Measurements from ENCODE around the gene SEPTIN1.

The SEPTIN1 gene

DNA sequence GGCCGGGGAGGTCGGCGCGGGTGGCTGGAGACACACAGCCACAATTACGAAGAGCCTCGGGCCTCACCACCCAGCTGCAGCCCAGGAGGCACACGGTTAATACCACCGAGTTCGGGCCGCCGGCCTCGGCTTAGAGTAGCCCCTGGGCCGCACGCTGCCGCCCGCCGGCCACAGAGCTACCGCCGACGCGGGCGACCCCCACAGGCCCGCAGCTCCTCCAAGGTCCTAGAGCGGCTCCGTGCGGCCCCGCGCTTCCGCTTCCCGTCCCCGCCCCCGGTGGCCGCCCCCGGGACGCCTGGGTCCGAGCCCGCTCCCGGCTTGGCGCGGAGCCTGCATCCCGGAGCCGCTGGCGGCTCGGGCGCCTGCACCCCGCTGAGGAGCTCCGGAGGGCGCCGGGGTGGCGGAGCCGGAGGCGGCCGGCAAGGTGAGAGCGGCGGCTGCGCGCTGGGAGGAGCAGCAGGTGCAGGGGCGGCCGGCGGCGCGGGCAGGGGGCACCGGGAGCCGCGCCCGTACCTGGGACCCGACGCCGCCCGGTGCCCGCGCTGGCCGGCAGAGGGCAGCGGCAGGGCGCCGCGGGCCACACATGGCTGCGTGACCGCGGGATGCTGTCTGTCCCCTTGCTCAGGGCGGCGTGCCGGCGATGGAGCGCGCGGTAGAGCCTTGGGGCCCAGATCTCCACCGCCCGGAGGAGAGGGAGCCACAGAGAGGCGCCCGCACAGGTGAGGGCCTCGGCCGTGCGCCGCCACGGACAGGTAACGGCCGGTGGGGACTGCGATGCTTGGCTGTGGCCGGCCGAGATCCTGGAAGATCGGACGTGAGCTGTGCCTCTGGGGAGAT is 13.0 kb upstream of the SEPTIN1 start, which contains the start of gene ZNF48:
TSS of gene ZNF48 (plus strand) at position 266 of the 837 bp plus-strand sequence. CDS start at position 641, 375 bp downstream.
- Histone ChIP-seq H3K4me1 (ENCODE audit: low read depth, poor library complexity, severe bottlenecking) (peaks cover 14% of the 10 kb centered on the region), H3K4me3 (IDR thresholded peaks at IDR 0.05; ENCODE audit: insufficient read depth, low read depth, low read length) (no peak within 1 kb of the TSS), H3K9ac (peak within 1 kb of the TSS; percentile 60), H3K4me2 (peak within 1 kb of the TSS; percentile 93), H3K79me2 (ENCODE audit: insufficient read depth, low read depth) (peaks cover 13% of the 10 kb centered on the region; the same call in 1 of the 2 replicates), H3K27me3 (ENCODE audit: insufficient read depth, low read depth) (no peaks in the 10 kb centered on the region), H3K27ac (peak within 1 kb of the TSS; percentile 36; the same call in 1 of the 2 replicates), H2AFZ (ENCODE audit: low read depth) (peak within 1 kb of the TSS; percentile 87), H4K20me1 (ENCODE audit: insufficient read depth) (no peaks in the 10 kb centered on the region), H3K36me3 (ENCODE audit: insufficient read depth) (0 out of 2 replicates have a peak, but pooled peaks cover 3% of the 10 kb centered on the region)
- TF ChIP-seq, protein P1, sequence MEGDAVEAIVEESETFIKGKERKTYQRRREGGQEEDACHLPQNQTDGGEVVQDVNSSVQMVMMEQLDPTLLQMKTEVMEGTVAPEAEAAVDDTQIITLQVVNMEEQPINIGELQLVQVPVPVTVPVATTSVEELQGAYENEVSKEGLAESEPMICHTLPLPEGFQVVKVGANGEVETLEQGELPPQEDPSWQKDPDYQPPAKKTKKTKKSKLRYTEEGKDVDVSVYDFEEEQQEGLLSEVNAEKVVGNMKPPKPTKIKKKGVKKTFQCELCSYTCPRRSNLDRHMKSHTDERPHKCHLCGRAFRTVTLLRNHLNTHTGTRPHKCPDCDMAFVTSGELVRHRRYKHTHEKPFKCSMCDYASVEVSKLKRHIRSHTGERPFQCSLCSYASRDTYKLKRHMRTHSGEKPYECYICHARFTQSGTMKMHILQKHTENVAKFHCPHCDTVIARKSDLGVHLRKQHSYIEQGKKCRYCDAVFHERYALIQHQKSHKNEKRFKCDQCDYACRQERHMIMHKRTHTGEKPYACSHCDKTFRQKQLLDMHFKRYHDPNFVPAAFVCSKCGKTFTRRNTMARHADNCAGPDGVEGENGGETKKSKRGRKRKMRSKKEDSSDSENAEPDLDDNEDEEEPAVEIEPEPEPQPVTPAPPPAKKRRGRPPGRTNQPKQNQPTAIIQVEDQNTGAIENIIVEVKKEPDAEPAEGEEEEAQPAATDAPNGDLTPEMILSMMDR (conservative IDR thresholded peaks at IDR 0.05; ENCODE audit: low read depth, low read length), result no peak

DNA sequence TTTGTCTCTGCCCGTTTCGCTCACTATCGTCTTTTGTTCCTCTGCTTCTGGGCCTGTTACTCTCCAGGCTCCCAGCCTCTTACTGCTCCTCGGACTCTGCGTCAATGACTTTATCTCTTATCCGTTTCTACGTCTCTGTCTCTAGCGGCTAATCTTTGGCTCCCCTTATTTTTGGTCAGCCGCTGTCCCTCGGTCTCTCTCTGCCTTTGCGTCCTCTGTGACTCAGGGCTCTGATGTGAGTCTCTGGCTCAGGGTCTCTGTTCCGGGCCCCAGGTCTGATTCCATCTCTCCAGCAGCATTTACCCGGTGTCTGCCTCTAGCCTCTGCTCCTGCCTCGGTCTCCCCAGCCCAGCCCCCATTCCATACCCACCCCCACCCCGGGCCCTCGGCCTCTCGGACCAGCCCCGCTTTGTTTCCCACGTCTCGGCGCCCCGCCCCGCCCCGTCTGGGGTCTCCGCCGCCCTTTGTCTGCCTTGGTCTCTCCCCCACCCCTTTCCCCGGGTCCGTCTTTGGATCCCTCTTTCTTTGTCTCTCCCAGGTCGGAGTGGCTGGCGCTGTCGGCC is 12.3 kb upstream of the SEPTIN1 start:
- Histone ChIP-seq H3K4me2 (peak overlapping the region; percentile 72), H3K27ac (no peak overlapping the region), H3K4me3 (IDR thresholded peaks at IDR 0.05; ENCODE audit: insufficient read depth, low read depth, low read length) (no peak overlapping the region), H3K79me2 (ENCODE audit: insufficient read depth, low read depth) (peaks cover 13% of the 10 kb centered on the region; the same call in 1 of the 2 replicates), H4K20me1 (ENCODE audit: insufficient read depth) (no peaks in the 10 kb centered on the region), H3K27me3 (ENCODE audit: insufficient read depth, low read depth) (no peaks in the 10 kb centered on the region), H3K36me3 (ENCODE audit: insufficient read depth) (0 out of 2 replicates have a peak, but pooled peaks cover 3% of the 10 kb centered on the region), H2AFZ (ENCODE audit: low read depth) (peak overlapping the region; percentile 87), H3K4me1 (ENCODE audit: low read depth, poor library complexity, severe bottlenecking) (peaks cover 14% of the 10 kb centered on the region), H3K9ac (peak overlapping the region; percentile 60; the same call in 1 of the 2 replicates)
- TF ChIP-seq, protein P1 (conservative IDR thresholded peaks at IDR 0.05; ENCODE audit: low read depth, low read length), result no peak

DNA sequence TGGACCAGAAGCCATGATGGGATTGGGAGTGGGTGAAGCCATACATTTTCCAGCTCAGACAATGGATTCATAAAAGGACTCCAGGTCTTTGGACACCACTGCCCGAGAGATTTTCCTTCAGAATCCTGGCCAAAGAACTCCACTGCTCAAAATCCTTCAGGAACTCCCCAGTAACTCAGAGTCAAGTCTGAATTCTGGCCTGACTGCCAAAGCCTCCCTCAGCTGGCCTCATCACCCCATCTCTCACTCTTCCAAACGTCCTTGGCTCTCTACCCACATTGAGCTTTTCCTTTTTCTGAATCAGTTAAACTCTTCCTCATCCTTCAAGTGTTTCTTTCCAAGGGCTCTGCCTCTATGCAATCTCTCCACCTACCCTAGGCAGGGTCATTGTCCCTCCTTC is 1.2 kb upstream of the SEPTIN1 start:
- TF ChIP-seq, protein P1 (conservative IDR thresholded peaks at IDR 0.05; ENCODE audit: low read depth, low read length), result no peak
- H3K4me2 ChIP-seq, result no peak overlapping the region
- no peaks in the 10 kb centered on the region for H3K4me1 ChIP-seq (ENCODE audit: low read depth, poor library complexity, severe bottlenecking)
- no peaks in the 10 kb centered on the region for H3K27me3 ChIP-seq (ENCODE audit: insufficient read depth, low read depth)
- H2AFZ ChIP-seq (ENCODE audit: low read depth), result no peak overlapping the region
- no peak overlapping the region for H3K4me3 ChIP-seq (IDR thresholded peaks at IDR 0.05; ENCODE audit: insufficient read depth, low read depth, low read length)
- H3K79me2 ChIP-seq (ENCODE audit: insufficient read depth, low read depth), result 0 out of 2 replicates have a peak, but pooled peaks cover 4% of the 10 kb centered on the region
- no peaks in the 10 kb centered on the region for H3K36me3 ChIP-seq (ENCODE audit: insufficient read depth)
- no peak overlapping the region for H3K27ac ChIP-seq
- no peak overlapping the region for H3K9ac ChIP-seq
- H4K20me1 ChIP-seq (ENCODE audit: insufficient read depth), result no peaks in the 10 kb centered on the region

DNA sequence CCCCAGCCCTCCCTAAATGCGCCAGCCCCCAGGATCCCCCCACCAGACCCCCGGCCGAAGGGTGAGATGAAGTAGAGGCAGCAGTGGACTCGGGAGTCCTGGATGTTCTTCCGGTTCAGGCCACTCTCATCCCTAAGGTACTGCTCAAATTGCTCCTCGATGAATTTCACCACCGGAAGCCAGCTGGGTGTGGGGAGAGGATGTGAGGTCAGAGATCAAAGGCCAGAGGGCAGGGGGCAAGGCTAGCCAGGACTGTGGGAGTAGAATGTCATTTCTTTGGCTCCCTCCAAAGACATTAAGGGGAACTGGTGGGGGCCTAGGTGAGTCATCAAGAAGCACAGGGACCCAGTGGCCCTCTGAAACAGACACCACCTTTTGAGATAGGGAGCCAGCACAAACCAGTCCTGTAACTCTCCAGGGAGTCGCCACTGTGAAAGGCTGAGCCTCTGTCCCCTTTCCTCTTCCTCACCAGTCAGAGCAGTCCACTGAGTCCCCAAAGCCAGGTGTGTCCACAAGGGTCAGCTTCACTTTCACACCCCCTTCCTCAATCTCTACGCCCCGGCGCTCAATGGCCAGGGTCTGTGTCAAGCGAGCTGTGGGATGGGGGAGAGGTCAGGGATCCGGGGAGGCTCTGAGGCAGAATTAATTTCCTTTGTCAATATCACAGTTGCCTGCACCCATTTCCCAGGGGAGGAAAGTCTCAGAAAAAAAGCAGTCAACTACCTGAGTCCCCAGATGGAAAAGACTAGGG is 895 bp downstream of the SEPTIN1 start:
- Histone ChIP-seq H3K79me2 (ENCODE audit: insufficient read depth, low read depth) (0 out of 2 replicates have a peak, but pooled peaks cover 4% of the 10 kb centered on the region), H3K9ac (no peak overlapping the region), H2AFZ (ENCODE audit: low read depth) (no peak overlapping the region), H3K36me3 (ENCODE audit: insufficient read depth) (no peaks in the 10 kb centered on the region), H3K27me3 (ENCODE audit: insufficient read depth, low read depth) (no peaks in the 10 kb centered on the region), H3K4me1 (ENCODE audit: low read depth, poor library complexity, severe bottlenecking) (peaks cover 10% of the 10 kb centered on the region), H4K20me1 (ENCODE audit: insufficient read depth) (no peaks in the 10 kb centered on the region), H3K27ac (no peak overlapping the region), H3K4me3 (IDR thresholded peaks at IDR 0.05; ENCODE audit: insufficient read depth, low read depth, low read length) (no peak overlapping the region), H3K4me2 (no peak overlapping the region)
- TF ChIP-seq, protein P1 (conservative IDR thresholded peaks at IDR 0.05; ENCODE audit: low read depth, low read length), result no peak
